Kidney (tissue), 14 donors: ENCODE results near the gene SBNO2. TPM values are rescaled to one million over a fixed set of nuclear protein-coding genes. Genes with fewer than 3 reads are reported as not detected.
A peak's percentile ranks its signal among the peaks of the same experiment; 100 is the strongest.

ENCODE experiments used
- DNase-seq, 5 donors: peaks; one replicate each; pipeline ENCODE4 v3.0.0-alpha.2; 2013 to 2020
- FAIRE-seq: peaks from 2 replicates; lab custom pipeline; 2012; peaks lifted over from hg19 to GRCh38; lab: Jason Lieb, UNC
- H3K27ac ChIP-seq, 2 donors: one replicate each; pipeline ENCODE4 v1.7.0; 2013; ENCODE audit warnings: low read depth in 2 of 2, low read length in 2 of 2, inconsistent platforms in 1 of 2
- H3K27me3 ChIP-seq: one replicate; pipeline ENCODE4 v1.7.1; 2013; ENCODE audit warnings: low read length, inconsistent platforms; ENCODE audit not compliant: control insufficient read depth, insufficient read depth
- H3K36me3 ChIP-seq, 3 donors: one replicate each; pipeline versions ENCODE4 v1.7.0 to v1.7.1; 2013; ENCODE audit warnings: low read length in 3 of 3, control low read depth in 1 of 3, inconsistent platforms in 1 of 3; ENCODE audit not compliant: insufficient read depth in 3 of 3, control insufficient read depth in 2 of 3
- H3K4me1 ChIP-seq, 3 donors: one replicate each; pipeline versions ENCODE4 v1.7.0 to v1.7.1; 2013; ENCODE audit warnings: low read length in 3 of 3, inconsistent platforms in 1 of 3, low read depth in 1 of 3; ENCODE audit not compliant: control insufficient read depth in 2 of 3, insufficient read depth in 2 of 3
- H3K4me3 ChIP-seq, 3 donors: one replicate each; pipeline versions ENCODE4 v1.7.0 to v1.8.1; 2013; ENCODE audit warnings: low read length in 3 of 3, control low read depth in 1 of 3, inconsistent platforms in 1 of 3
- H3K9ac ChIP-seq, 3 donors: one replicate each; pipeline versions ENCODE4 v1.7.0 to v1.7.1; 2013; ENCODE audit warnings: low read length in 3 of 3, control low read depth in 1 of 3, inconsistent platforms in 1 of 3
- H3K9me3 ChIP-seq, 3 donors: one replicate each; pipeline versions ENCODE4 v1.7.0 to v1.7.1; 2013; ENCODE audit warnings: low read length in 3 of 3, control low read depth in 1 of 3, inconsistent platforms in 1 of 3; ENCODE audit not compliant: control insufficient read depth in 2 of 3, insufficient read depth in 1 of 3
- intact Hi-C: fragments of 100-400 bp; cut with DNase I; formaldehyde crosslinking; loops from one replicate; pipeline ENCODE4 v1.11.1; 2022
- polyA plus RNA-seq: library from polyadenylated mRNA; stranded (reverse); fragments of 350-450 nt; fragmentation: Illumina TruSeq; extraction: RNeasy Lipid Tissue Mini Kit (QIAGEN cat#74804); gene quantifications from one replicate; pipeline ENCODE4 v1.2.3, GENCODE V29; 2014; ENCODE audit warnings: low read depth, low replicate concordance; ENCODE audit not compliant: insufficient read depth
- total RNA-seq: library from RNA; stranded (reverse); fragmentation: NEBNext Ultra II Directional; extraction: Animal tissue kit (Norgen Biotek cat#: 25700); gene quantifications from one replicate; pipeline ENCODE4 v1.2.1, GENCODE V29; 2021
- TF ChIP-seq, protein P1 (sequence below): IDR thresholded peaks from 3 replicates; pipeline ENCODE4 v1.5.1; 2012; ENCODE audit warnings: mild to moderate bottlenecking, moderate library complexity, borderline replicate concordance; ENCODE audit not compliant: insufficient read depth; ENCODE audit errors: extremely low read depth
- donor health status: control.
- donor health status: control.
- donor health status: control.
- donor health status: control.
- donor health status: control.
- donor health status: DM: yes; HTN: yes; CAD: no.
- donor health status: Normal renal cell carcinoma (clear cell type).

SBNO2 gene
- total and polyA plus RNA-seq, 2 donors from 2014 or later, result 12.2 to 156 TPM

DNA sequence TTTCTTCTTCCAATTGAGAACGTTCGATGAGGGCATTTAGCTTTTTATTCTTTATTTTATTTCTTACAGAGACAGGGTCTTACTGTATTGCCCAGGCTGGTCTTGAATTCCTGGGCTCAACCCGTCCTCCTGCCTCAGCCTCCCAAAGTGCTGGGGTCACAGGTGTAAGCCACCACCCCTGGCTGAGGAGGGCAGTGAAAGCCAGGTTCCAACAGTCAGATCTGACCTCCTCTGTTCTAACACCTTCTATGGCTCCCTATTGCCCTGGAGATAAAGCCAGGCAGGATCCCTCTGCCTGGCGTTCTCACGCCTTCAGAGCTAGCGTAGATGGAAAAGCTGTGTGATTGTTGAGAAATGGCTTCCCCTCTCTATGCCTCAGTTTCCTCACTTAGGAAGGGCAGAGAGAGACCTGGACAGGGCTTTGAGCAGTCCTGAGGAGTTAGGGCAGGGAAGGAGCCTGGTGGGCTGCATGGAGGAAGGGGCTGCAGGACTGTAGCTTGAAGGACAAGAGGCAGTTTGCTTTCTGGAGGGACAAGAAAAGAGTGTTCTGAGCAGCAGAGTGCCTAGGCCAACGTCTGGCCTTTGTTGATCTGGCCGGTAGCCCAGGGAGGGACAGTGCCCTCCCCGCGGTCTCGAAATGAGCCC lies 101.6 kb downstream of the SBNO2 start:
- intact Hi-C loops, result no loop called here
- no peak for FAIRE-seq
- no peak overlapping the region for H3K27ac ChIP-seq
- no peak for DNase-seq
- no peaks in the 10 kb centered on the region for H3K9me3 ChIP-seq
- TF ChIP-seq, protein P1, sequence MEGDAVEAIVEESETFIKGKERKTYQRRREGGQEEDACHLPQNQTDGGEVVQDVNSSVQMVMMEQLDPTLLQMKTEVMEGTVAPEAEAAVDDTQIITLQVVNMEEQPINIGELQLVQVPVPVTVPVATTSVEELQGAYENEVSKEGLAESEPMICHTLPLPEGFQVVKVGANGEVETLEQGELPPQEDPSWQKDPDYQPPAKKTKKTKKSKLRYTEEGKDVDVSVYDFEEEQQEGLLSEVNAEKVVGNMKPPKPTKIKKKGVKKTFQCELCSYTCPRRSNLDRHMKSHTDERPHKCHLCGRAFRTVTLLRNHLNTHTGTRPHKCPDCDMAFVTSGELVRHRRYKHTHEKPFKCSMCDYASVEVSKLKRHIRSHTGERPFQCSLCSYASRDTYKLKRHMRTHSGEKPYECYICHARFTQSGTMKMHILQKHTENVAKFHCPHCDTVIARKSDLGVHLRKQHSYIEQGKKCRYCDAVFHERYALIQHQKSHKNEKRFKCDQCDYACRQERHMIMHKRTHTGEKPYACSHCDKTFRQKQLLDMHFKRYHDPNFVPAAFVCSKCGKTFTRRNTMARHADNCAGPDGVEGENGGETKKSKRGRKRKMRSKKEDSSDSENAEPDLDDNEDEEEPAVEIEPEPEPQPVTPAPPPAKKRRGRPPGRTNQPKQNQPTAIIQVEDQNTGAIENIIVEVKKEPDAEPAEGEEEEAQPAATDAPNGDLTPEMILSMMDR, result no peak
- H3K9ac ChIP-seq, result no peak overlapping the region
- H3K36me3 ChIP-seq, result no peaks in the 10 kb centered on the region
- H3K4me1 ChIP-seq, result peaks cover 0 to 6% (median 0%) of the 10 kb centered on the region in 3 donors
- peaks cover 20% of the 10 kb centered on the region for H3K27me3 ChIP-seq
- no peak overlapping the region for H3K4me3 ChIP-seq

DNA sequence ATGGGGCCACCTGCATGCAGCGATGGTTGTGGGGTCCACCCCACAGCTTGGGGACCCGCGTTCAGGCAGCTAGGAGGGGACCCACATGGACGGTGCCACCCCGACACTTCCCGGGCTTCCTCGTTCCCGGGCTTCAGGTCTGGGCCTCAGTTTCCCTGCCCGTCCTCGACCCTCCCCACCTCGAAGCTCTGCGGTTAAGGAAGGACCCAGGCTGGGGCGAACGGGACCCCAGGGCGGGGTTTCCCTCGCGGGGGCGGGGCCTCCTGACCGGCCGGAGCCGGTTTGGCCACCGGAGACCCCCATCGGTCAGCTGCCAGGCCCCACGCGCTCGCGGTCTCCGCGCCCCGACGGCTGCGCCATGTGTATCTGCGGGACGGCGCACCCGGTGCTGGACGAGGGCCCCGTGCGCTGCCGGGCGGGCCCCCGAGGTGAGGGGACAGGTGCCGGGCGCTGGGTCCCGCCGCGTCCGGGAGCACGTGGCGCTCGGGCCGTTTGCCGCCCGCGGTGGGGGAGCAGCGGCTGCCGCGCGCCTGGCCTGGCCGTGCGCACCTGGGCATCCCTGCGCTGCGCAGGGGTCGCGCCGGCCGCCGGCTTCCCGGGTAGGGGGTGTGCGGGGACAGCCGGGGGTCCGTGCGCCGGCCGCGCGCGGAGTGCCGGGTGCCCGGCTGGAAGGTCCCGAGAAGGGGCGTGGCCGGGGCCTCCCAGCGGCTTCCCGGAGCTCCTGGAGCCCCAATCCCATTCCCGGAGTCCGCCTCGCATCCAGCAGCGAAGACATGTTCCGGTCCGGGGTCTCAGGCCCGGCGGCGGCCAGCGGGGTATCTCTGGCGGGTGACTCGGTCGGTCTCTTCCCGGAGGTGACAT lies 102.9 kb downstream of the SBNO2 start:
- TF ChIP-seq, protein P1, result no peak
- Histone ChIP-seq H3K9ac (no peak overlapping the region), H3K4me1 (peaks cover 0 to 11% (median 0%) of the 10 kb centered on the region in 3 donors), H3K27ac (no peak overlapping the region), H3K9me3 (no peaks in the 10 kb centered on the region), H3K27me3 (peaks cover 20% of the 10 kb centered on the region), H3K4me3 (no peak overlapping the region), H3K36me3 (no peaks in the 10 kb centered on the region)
- DNase-seq, result peak in 2 of 5 donors; percentile 45 to 70
- no peak for FAIRE-seq
- intact Hi-C loops, result no loop called here

DNA sequence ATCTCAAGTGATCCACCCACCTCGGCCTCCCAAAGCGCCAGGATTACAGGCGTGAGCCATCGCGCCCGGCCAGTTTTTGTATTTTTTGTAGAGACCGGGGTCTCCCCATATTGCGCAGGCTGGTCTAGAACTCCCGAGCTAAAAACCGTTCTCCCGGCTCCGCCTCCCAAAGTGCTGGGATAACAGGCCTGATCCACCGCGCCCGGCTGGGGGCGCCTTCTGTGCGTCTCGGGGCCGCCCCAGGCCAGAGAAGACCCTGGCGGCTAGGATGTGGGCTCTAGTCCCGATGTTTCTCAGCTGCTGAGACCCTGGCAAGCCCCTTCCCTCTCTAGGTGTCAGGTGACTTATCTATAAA lies 103.5 kb downstream of the SBNO2 start:
- Histone ChIP-seq H3K4me1 (peaks cover 0 to 11% (median 0%) of the 10 kb centered on the region in 3 donors), H3K9me3 (no peaks in the 10 kb centered on the region), H3K27me3 (peaks cover 20% of the 10 kb centered on the region), H3K4me3 (no peak overlapping the region), H3K36me3 (no peaks in the 10 kb centered on the region), H3K27ac (no peak overlapping the region), H3K9ac (no peak overlapping the region)
- FAIRE-seq (no peak), DNase-seq (no peak)
- TF ChIP-seq, protein P1, result no peak
- intact Hi-C loops, result no loop called here
